ENCODE measurements around the gene LILRA6. TPM values are rescaled to one million over a fixed set of nuclear protein-coding genes. Genes with fewer than 3 reads are reported as not detected.

Gene LILRA6
- total and polyA plus RNA-seq, 2 of the 13 experiments (the other 11 are each of a cell fraction or from before 2014, with no cell fraction given), result not detected

DNA sequence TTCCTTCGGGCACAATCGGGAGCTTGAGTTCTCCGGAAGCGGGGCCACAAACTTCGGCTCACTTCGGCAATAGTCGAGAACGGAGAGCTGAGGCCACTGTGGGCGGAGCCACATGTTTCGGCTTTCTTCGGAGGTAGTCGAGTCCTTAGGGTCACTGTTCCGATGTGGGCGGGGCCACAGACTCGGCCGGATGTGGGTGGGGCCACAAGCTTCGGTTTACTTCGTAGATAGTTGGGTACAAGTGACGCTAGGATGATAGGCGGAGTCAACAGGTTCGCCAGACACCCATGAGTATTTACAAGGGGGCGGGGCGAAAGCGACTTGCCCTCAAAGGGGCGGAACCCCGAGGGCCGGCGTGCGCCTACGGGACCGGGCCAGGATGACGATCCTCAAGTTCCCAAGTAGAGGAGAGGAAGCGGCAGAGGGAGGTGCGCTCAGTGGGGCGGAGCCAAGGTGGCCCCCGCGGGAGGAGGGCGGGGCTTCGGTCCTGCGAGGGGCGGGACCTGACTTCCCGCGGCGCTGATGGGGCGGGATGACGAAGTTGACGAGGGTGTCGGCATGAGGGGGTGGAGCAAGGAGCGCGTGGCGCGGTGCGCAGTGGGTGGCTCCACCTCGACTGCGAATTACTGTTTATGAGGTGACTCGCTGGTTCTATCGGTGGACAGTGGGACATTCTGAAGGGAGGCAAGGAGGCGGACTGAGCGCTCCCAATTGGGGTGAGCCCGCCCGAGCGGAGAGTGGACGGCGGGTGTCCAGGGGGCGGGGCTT, 52.7 kb downstream of the LILRA6 start (continued):
- peak; percentile 7; the same call in 1 of the 2 replicates for TF ChIP-seq ZNF574 (CRISPR knock-in tag; IDR thresholded peaks at IDR 0.05)
- no peak for TF ChIP-seq SRF (IDR thresholded peaks at IDR 0.05; ENCODE audit: low read depth, low read length)
- 0 out of 2 replicates have a peak, but pooled peaks have one; percentile 64 for TF ChIP-seq KDM5B (CRISPR knock-in tag; IDR thresholded peaks at IDR 0.05; ENCODE audit: borderline replicate concordance)
- TF ChIP-seq, protein P1, sequence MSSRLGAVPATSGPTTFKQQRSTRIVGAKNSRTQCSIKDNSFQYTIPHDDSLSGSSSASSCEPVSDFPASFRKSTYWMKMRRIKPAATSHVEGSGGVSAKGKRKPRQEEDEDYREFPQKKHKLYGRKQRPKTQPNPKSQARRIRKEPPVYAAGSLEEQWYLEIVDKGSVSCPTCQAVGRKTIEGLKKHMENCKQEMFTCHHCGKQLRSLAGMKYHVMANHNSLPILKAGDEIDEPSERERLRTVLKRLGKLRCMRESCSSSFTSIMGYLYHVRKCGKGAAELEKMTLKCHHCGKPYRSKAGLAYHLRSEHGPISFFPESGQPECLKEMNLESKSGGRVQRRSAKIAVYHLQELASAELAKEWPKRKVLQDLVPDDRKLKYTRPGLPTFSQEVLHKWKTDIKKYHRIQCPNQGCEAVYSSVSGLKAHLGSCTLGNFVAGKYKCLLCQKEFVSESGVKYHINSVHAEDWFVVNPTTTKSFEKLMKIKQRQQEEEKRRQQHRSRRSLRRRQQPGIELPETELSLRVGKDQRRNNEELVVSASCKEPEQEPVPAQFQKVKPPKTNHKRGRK (CRISPR knock-in tag; IDR thresholded peaks at IDR 0.05), result no peak
- no peak; the same call in 1 of the 2 replicates for TF ChIP-seq ZNF451 (CRISPR knock-in tag; IDR thresholded peaks at IDR 0.05)
- TF ChIP-seq, protein P2, sequence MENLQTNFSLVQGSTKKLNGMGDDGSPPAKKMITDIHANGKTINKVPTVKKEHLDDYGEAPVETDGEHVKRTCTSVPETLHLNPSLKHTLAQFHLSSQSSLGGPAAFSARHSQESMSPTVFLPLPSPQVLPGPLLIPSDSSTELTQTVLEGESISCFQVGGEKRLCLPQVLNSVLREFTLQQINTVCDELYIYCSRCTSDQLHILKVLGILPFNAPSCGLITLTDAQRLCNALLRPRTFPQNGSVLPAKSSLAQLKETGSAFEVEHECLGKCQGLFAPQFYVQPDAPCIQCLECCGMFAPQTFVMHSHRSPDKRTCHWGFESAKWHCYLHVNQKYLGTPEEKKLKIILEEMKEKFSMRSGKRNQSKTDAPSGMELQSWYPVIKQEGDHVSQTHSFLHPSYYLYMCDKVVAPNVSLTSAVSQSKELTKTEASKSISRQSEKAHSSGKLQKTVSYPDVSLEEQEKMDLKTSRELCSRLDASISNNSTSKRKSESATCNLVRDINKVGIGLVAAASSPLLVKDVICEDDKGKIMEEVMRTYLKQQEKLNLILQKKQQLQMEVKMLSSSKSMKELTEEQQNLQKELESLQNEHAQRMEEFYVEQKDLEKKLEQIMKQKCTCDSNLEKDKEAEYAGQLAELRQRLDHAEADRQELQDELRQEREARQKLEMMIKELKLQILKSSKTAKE (CRISPR knock-in tag; IDR thresholded peaks at IDR 0.05; ENCODE audit: borderline replicate concordance), result no peak
- TF ChIP-seq FOXA1 (IDR thresholded peaks at IDR 0.05), result no peak; the same call in 1 of the 2 replicates
- TF ChIP-seq FOXA1 (CRISPR knock-in tag; IDR thresholded peaks at IDR 0.05), result peak; percentile 63; the same call in 1 of the 2 replicates
- no peak for TF ChIP-seq GATAD2A (CRISPR knock-in tag; IDR thresholded peaks at IDR 0.05)
- TF ChIP-seq, protein P3, sequence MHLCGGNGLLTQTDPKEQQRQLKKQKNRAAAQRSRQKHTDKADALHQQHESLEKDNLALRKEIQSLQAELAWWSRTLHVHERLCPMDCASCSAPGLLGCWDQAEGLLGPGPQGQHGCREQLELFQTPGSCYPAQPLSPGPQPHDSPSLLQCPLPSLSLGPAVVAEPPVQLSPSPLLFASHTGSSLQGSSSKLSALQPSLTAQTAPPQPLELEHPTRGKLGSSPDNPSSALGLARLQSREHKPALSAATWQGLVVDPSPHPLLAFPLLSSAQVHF (CRISPR knock-in tag; IDR thresholded peaks at IDR 0.05), result no peak
- TF ChIP-seq CENPBD1 (CRISPR knock-in tag; IDR thresholded peaks at IDR 0.05; ENCODE audit: borderline replicate concordance, low read depth), result no peak
- TF ChIP-seq MEIS1 (CRISPR knock-in tag; IDR thresholded peaks at IDR 0.05; ENCODE audit: borderline replicate concordance), result no peak; the same call in 1 of the 2 replicates
- no peak for TF ChIP-seq ZNF337 (CRISPR knock-in tag; IDR thresholded peaks at IDR 0.05; ENCODE audit: borderline replicate concordance, low read depth)
- TF ChIP-seq SALL2 (CRISPR knock-in tag; IDR thresholded peaks at IDR 0.05), result no peak
- 0 out of 2 replicates have a peak, but pooled peaks have one; percentile 8 for TF ChIP-seq HMG20B (CRISPR knock-in tag; conservative IDR thresholded peaks at IDR 0.05)
- TF ChIP-seq ZFP90 (CRISPR knock-in tag; IDR thresholded peaks at IDR 0.05; ENCODE audit: borderline replicate concordance), result peak; percentile 76; the same call in 1 of the 2 replicates
- TF ChIP-seq ZNF652 (CRISPR knock-in tag; IDR thresholded peaks at IDR 0.05; ENCODE audit: borderline replicate concordance, low read depth), result no peak
- no peak for TF ChIP-seq SIX1 (CRISPR knock-in tag; IDR thresholded peaks at IDR 0.05; ENCODE audit: borderline replicate concordance)
- TF ChIP-seq NFRKB (IDR thresholded peaks at IDR 0.05), result no peak
- TF ChIP-seq, protein P4, sequence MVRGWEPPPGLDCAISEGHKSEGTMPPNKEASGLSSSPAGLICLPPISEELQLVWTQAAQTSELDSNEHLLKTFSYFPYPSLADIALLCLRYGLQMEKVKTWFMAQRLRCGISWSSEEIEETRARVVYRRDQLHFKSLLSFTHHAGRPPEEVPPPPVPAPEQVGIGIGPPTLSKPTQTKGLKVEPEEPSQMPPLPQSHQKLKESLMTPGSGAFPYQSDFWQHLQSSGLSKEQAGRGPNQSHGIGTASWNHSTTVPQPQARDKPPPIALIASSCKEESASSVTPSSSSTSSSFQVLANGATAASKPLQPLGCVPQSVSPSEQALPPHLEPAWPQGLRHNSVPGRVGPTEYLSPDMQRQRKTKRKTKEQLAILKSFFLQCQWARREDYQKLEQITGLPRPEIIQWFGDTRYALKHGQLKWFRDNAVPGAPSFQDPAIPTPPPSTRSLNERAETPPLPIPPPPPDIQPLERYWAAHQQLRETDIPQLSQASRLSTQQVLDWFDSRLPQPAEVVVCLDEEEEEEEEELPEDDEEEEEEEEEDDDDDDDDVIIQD (CRISPR knock-in tag; IDR thresholded peaks at IDR 0.05; ENCODE audit: low read depth), result no peak

Measured in HepG2 (cell line).